22Rv1 (cell line): Measurements from ENCODE around the gene SRRM3.
"Not testable (repeated sequence)": the region's sequence is repeated elsewhere in the genome, so short reads cannot be mapped to it uniquely, and the experiment has no call there.

Experiments
- H3K27ac ChIP-seq: fragments of 450-650 bp; 2 replicates; pipeline ENCODE4 v1.5.1; 2017
- CTCF ChIP-seq: fragments of 450-650 bp; IDR thresholded peaks from 2 replicates; pipeline ENCODE4 v1.5.1; 2017; ENCODE audit warnings: mild to moderate bottlenecking
- ZFX ChIP-seq: fragments of 450-650 bp; IDR thresholded peaks from 2 replicates; pipeline ENCODE4 v1.6.1; 2017; ENCODE audit warnings: antibody characterized with exemption, borderline replicate concordance

The SRRM3 gene

GRCh38 chr7:76165973-76166403, 35.7 kb upstream of the SRRM3 start:
- H3K27ac ChIP-seq = peak overlapping the region; percentile 88
- TF ChIP-seq CTCF (no peak), ZFX (no peak)

GRCh38 chr7:76166404-76167255, 35.1 kb upstream of the SRRM3 start:
- peak overlapping the region; percentile 88 for H3K27ac ChIP-seq
- TF ChIP-seq ZFX (no peak), CTCF (peak; percentile 34; the same call in 1 of the 2 replicates)

GRCh38 chr7:76173566-76174205, 28.0 kb upstream of the SRRM3 start:
- H3K27ac ChIP-seq = no peak overlapping the region
- no peak for TF ChIP-seq CTCF
- TF ChIP-seq ZFX = no peak

GRCh38 chr7:76176951-76177350, 24.7 kb upstream of the SRRM3 start:
- not testable (repeated sequence) for H3K27ac ChIP-seq

- H3K27ac ChIP-seq = no peak overlapping the region
- TF ChIP-seq ZFX (no peak), CTCF (no peak)
These were observed 22.0 kb upstream of the SRRM3 start for GRCh38 chr7:76179686-76180085.

GRCh38 chr7:76182225-76182960, 19.3 kb upstream of the SRRM3 start:
- no peak overlapping the region for H3K27ac ChIP-seq
- TF ChIP-seq ZFX (no peak), CTCF (no peak)

- H3K27ac ChIP-seq = no peak overlapping the region
- no peak for TF ChIP-seq ZFX
- no peak for TF ChIP-seq CTCF
These were observed 16.4 kb upstream of the SRRM3 start for GRCh38 chr7:76185187-76185896.
